HG02623 (cell line): ENCODE data around the gene OPN3.
"Not testable (repeated sequence)": the region's sequence is repeated elsewhere in the genome, so short reads cannot be mapped to it uniquely, and the experiment has no call there.

ENCODE experiments used
- ATAC-seq: cut with Tn5 transposase; IDR thresholded peaks from one replicate; pipeline ENCODE4 v1.9.1; 2021; ENCODE audit warnings: moderate library complexity; ENCODE audit not compliant: unreplicated experiment

The OPN3 gene

GRCh38 chr1:241640149-241640866 lies at the start of gene OPN3, which contains the start of gene CHML:
TSS of gene OPN3 (minus strand) at chr1:241640369. CDS start at chr1:241640254, 115 bp downstream.
TSS of gene CHML (minus strand) at chr1:241640369. CDS start at chr1:241635766, 4,603 bp downstream.
- peak; percentile 91 for ATAC-seq

GRCh38 chr1:241688940-241689368 lies 48.8 kb upstream of the OPN3 start:
- no peak for ATAC-seq

GRCh38 chr1:241684108-241684507 lies 43.9 kb upstream of the OPN3 start:
- no peak for ATAC-seq

GRCh38 chr1:241682921-241683320 lies 42.8 kb upstream of the OPN3 start:
- no peak for ATAC-seq

- ATAC-seq: not testable (repeated sequence)
These were observed 41.8 kb upstream of the OPN3 start for GRCh38 chr1:241681861-241682448.

GRCh38 chr1:241679961-241680360 lies 39.8 kb upstream of the OPN3 start:
- no peak for ATAC-seq

- no peak for ATAC-seq
These were observed 39.2 kb upstream of the OPN3 start for GRCh38 chr1:241679404-241679803.

GRCh38 chr1:241678536-241678935 lies 38.4 kb upstream of the OPN3 start:
- ATAC-seq: no peak

GRCh38 chr1:241677201-241677600 lies 37.0 kb upstream of the OPN3 start:
- ATAC-seq: peak; percentile 94

- no peak for ATAC-seq
These were observed 35.8 kb upstream of the OPN3 start for GRCh38 chr1:241675983-241676382.

GRCh38 chr1:241674805-241675384 lies 34.7 kb upstream of the OPN3 start:
- no peak for ATAC-seq

GRCh38 chr1:241672301-241672700 lies 32.1 kb upstream of the OPN3 start:
- no peak for ATAC-seq

- ATAC-seq: no peak
These were observed 26.2 kb upstream of the OPN3 start for GRCh38 chr1:241666419-241666818.

GRCh38 chr1:241660424-241660972 lies 20.3 kb upstream of the OPN3 start:
- ATAC-seq: no peak

- ATAC-seq: not testable (repeated sequence)
These were observed 18.8 kb upstream of the OPN3 start for GRCh38 chr1:241659016-241659415.

GRCh38 chr1:241658081-241658793 lies 18.1 kb upstream of the OPN3 start:
- ATAC-seq: no peak

- ATAC-seq: no peak
These were observed 14.5 kb upstream of the OPN3 start for GRCh38 chr1:241654641-241655040.

- no peak for ATAC-seq
These were observed 13.8 kb upstream of the OPN3 start for GRCh38 chr1:241654019-241654418.

- ATAC-seq: no peak
These were observed 11.8 kb upstream of the OPN3 start, which contains the start of gene WDR64 for GRCh38 chr1:241652012-241652411. TSS of gene WDR64 (plus strand) at chr1:241652281. CDS start at chr1:241652485, 204 bp downstream.

GRCh38 chr1:241648159-241648558 lies 8.0 kb upstream of the OPN3 start:
- no peak for ATAC-seq

- ATAC-seq: no peak
These were observed 7.5 kb upstream of the OPN3 start for GRCh38 chr1:241647658-241648057.
